Mucosa of descending colon (tissue), 3 donors: ENCODE measurements around the gene PTX4. TPM values are rescaled to one million over a fixed set of nuclear protein-coding genes. Genes with fewer than 3 reads are reported as not detected.

Experiments used
- ATAC-seq: fragments of 200-7000 bp; cut with Tn5 transposase; one replicate; pipeline ENCODE4 v1.9.1; 2020; ENCODE audit warnings: mild to moderate bottlenecking, moderate library complexity
- DNase-seq, 3 donors: peaks; one replicate each; pipeline ENCODE4 v3.0.0-alpha.2; 2020
- H3K36me3 ChIP-seq: fragments of 200-600 bp; one replicate; pipeline ENCODE4 v1.8.0; 2021; ENCODE audit warnings: low read depth, mild to moderate bottlenecking
- H3K4me1 ChIP-seq: fragments of 200-600 bp; one replicate; pipeline ENCODE4 v1.8.0; 2021; ENCODE audit warnings: low read depth, mild to moderate bottlenecking
- H3K4me3 ChIP-seq: fragments of 200-600 bp; one replicate; pipeline ENCODE4 v1.8.0; 2021; ENCODE audit warnings: mild to moderate bottlenecking
- H3K9me3 ChIP-seq: fragments of 200-600 bp; one replicate; pipeline ENCODE4 v1.8.0; 2021; ENCODE audit warnings: mild to moderate bottlenecking
- CTCF ChIP-seq: fragments of 200-600 bp; IDR thresholded peaks from one replicate; pipeline ENCODE4 v1.8.0; 2022; ENCODE audit warnings: antibody characterized with exemption, mild to moderate bottlenecking
- intact Hi-C, 2 donors: fragments of 100-400 bp; cut with DNase I in 1 of 2; cut with micrococcal nuclease in 1 of 2; formaldehyde crosslinking; loops; one replicate each; pipeline versions ENCODE4 v1.11.0 to v1.11.1; 2022; cut with DNase I, micrococcal nuclease
- total RNA-seq, 3 donors: library from RNA; stranded (reverse); fragmentation: NEBNext Ultra II Directional in 2 of 3; extraction: Animal tissue kit (Norgen Biotek cat#: 25700) in 2 of 3; gene quantifications; one replicate each; pipeline versions ENCODE4 v1.2.1 to v1.2.4, GENCODE V29; 2021 to 2023
- donor health status: DM: no; HTN: no; CAD: no; lungs with moderate emphysema.
- donor health status: DM: no; HTN: no; CAD: no.
- donor health status: DM: no; HTN: yes; CAD: no.

The PTX4 gene
- total RNA-seq, 3 donors from 2014 or later: not detected

GRCh38 chr16:1495889-1496262 lies 7.1 kb upstream of the PTX4 start:
- Histone ChIP-seq H3K36me3 (no peaks in the 10 kb centered on the region), H3K9me3 (no peaks in the 10 kb centered on the region), H3K4me1 (peaks cover 9% of the 10 kb centered on the region), H3K4me3 (no peak overlapping the region)
- peak in 1 of 3 donors; percentile 52 for DNase-seq
- TF ChIP-seq CTCF: no peak
- intact Hi-C loops: no loop called here
- no peak for ATAC-seq

GRCh38 chr16:1495211-1495888 lies 6.6 kb upstream of the PTX4 start:
- ATAC-seq: no peak
- no peak overlapping the region for H3K4me3 ChIP-seq
- no peaks in the 10 kb centered on the region for H3K36me3 ChIP-seq
- peak in 1 of 3 donors; percentile 49 for DNase-seq
- intact Hi-C loops: no loop called here
- TF ChIP-seq CTCF: no peak
- H3K9me3 ChIP-seq: no peaks in the 10 kb centered on the region
- H3K4me1 ChIP-seq: peaks cover 9% of the 10 kb centered on the region

DNA sequence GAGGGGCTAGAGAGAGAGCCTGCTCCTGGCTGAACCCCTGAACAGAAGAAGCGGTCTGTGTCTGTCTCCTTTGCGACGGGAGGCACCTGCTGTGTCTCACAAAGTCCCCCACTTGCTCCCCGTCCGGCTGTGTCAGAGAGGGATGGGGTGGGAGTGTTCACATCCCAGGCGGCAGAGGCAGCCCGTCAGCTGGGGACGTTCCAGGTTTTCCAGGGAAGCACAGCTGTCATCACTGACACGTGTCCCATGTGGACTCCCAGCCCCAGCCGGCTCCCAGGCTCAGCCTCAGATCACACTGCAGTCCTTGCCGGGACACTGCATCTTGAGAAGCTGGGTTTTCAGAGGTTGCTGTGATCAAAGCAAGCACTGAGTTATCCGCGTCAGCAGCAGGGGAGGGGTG lies 6.0 kb upstream of the PTX4 start:
- H3K36me3 ChIP-seq: no peaks in the 10 kb centered on the region
- H3K9me3 ChIP-seq: no peaks in the 10 kb centered on the region
- peak in 1 of 3 donors; percentile 53 for DNase-seq
- H3K4me1 ChIP-seq: peaks cover 9% of the 10 kb centered on the region
- TF ChIP-seq CTCF: no peak
- ATAC-seq: no peak
- intact Hi-C loops: no loop called here
- H3K4me3 ChIP-seq: no peak overlapping the region

- Histone ChIP-seq H3K4me3 (peak overlapping the region; percentile 42), H3K36me3 (no peaks in the 10 kb centered on the region), H3K4me1 (peaks cover 9% of the 10 kb centered on the region), H3K9me3 (no peaks in the 10 kb centered on the region)
- intact Hi-C loops: no loop called here
- peak; percentile 5 for ATAC-seq
- DNase-seq: peak in 2 of 3 donors; percentile 20 to 61
- no peak for TF ChIP-seq CTCF
Measured at GRCh38 chr16:1494129-1494640, 5.4 kb upstream of the PTX4 start.

DNA sequence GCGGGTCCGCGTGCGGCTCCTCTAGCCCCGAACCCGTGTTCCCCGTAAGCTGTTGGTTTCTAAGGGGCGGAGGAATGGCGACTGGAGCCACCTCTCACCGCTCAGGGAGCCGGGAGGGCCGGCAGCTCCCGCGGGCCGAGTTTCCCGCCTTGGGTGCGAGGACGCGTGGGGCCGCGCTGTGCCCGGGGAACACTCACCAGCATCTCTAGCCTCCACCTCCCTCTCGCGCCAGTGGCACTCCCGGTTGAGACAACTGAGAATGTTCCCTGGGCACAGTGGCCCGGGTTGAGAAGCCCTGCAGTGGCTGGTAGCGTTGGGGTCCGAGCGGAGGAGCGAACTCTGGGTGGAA lies 5.0 kb upstream of the PTX4 start:
- Histone ChIP-seq H3K4me1 (peaks cover 9% of the 10 kb centered on the region), H3K9me3 (no peaks in the 10 kb centered on the region), H3K4me3 (peak overlapping the region; percentile 42), H3K36me3 (no peaks in the 10 kb centered on the region)
- ATAC-seq: peak; percentile 17
- intact Hi-C loops: no loop called here
- no peak for TF ChIP-seq CTCF
- no peak for DNase-seq
